DMS53 treated with DMSO at 0.1 percent for 48 hours (cell line): ENCODE results near the gene CCDC186.

ENCODE experiments used
- DNase-seq: peaks from one replicate; lab custom pipeline; 2025; ENCODE audit not compliant: unreplicated experiment; lab: John Stamatoyannopoulos, UW

The CCDC186 gene

GRCh38 chr10:114115661-114116445, 58.1 kb downstream of the CCDC186 start:
- DNase-seq: no peak

DNA sequence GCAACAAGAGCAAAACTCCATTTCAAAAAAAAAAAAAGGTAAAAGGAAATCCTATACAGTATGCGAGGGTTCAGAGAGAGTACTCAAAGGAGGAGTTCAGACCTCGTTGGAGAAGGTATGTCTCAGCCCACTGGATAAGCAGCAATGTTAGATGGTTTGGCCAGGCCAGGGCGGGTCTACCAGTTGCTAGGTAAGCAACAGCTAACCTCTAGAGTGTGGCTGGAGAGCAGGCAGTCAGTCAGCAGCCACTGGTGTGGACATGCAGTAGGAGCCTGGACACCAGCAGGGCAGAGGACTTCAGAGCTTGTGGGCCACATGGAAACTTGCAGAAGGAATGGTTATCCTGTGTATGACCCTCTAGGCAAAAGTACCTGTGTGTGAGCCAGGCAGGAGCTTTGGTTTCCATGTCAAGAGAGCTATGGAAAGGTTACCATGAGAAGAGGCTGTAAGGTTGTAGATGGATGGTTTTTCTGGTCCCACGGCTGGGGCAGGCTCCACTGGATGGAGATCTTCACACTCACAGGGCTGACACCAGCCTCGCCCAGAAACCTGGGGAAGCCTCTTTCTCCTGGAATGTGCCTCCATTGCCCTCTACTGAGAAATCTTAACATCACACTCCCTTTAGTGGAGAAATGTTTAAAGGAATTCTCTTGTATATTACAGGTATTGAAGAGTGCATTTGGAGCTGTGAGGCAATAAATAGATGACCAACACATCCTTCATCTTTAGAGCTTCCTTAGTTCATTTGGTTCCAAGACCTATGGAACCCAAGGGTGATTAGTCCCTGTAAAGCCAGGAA, 63.6 kb downstream of the CCDC186 start:
- DNase-seq: no peak

GRCh38 chr10:114103284-114103683, 70.7 kb downstream of the CCDC186 start:
- peak; percentile 77 for DNase-seq

- DNase-seq: no peak
These were observed 71.7 kb downstream of the CCDC186 start for GRCh38 chr10:114102256-114102655.

- DNase-seq: peak; percentile 35
These were observed 72.9 kb downstream of the CCDC186 start for GRCh38 chr10:114100848-114101741.

DNA sequence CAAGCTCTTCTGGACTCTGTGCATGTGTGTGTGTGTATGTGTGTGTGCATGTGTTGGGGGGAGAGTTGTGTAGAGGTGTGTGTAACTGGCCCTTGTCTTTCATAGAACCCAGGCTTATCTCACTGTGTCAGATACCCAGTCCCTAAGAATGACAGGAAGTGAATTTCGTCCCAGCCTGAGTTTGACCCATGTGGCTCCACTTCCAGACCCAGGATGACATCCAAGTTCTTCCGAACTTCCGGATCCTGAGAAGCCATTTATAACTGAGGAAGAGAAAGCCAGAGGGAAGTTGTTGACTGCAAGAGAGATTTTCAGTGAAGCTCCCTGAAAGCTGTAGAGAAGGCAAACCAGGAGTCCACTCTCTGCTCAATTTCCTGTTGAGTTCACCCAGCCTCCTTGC, 77.1 kb downstream of the CCDC186 start:
- no peak for DNase-seq

DNA sequence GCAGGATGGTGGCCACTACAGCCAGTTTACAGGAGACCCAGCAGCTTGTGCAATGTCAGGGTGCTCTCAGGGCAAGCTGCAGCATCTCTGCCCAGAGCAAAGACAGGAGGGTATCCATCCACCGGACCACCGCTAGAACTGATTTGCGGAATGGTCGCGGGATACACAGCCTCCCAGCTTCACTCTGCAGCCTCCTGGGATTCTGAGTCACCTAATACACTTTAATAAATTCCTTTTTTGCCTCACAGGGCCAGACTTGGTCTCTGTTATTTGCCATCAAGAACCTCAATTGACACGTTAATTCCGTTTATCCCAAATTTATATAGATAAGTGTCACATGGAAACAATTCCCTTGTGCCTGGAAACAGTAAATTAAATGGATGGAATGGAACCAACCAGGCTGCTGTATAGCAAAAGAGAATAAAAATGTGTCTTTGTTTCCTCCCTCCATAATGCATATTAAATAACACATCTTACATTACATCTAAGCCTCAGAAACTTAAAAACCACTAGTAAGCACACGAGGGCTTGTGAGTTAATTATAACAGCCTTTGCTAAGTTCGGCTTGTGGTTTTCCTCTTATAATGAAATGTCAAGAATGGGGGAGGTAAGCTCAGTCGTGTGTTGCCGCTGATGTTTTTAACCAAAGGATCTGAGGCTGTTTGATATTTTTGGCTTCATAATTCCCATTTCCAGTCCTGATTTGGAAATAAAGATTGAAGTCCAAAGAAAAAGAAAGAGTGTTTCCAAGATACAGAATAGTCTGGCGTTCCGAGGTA, 78.3 kb downstream of the CCDC186 start:
- no peak for DNase-seq

GRCh38 chr10:114094795-114095194, 79.2 kb downstream of the CCDC186 start:
- no peak for DNase-seq

- DNase-seq: no peak
These were observed 86.3 kb downstream of the CCDC186 start for GRCh38 chr10:114087655-114088054.

- no peak for DNase-seq
These were observed 86.7 kb downstream of the CCDC186 start for GRCh38 chr10:114087255-114087654.

GRCh38 chr10:114084215-114084614, 89.8 kb downstream of the CCDC186 start:
- no peak for DNase-seq

DNA sequence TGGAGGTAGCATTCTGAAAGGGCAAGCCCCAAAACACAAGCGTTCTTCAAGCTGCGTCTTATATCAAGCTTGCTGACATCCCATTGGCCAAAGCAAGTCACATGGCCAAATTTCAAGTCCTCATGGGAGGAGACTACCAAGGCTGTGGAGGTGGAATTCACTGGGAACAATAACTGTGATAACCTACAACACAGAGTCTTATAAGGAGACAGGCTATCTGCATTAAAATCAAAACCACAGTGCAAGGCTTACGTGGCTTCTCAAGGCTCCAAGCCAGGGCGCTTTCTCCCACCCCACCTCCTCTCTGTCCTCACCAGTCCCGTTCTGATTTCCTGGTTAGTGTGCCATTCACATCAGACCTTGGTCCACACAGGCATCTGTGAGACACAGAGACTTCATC, 91.0 kb downstream of the CCDC186 start:
- DNase-seq: peak; percentile 95

DNA sequence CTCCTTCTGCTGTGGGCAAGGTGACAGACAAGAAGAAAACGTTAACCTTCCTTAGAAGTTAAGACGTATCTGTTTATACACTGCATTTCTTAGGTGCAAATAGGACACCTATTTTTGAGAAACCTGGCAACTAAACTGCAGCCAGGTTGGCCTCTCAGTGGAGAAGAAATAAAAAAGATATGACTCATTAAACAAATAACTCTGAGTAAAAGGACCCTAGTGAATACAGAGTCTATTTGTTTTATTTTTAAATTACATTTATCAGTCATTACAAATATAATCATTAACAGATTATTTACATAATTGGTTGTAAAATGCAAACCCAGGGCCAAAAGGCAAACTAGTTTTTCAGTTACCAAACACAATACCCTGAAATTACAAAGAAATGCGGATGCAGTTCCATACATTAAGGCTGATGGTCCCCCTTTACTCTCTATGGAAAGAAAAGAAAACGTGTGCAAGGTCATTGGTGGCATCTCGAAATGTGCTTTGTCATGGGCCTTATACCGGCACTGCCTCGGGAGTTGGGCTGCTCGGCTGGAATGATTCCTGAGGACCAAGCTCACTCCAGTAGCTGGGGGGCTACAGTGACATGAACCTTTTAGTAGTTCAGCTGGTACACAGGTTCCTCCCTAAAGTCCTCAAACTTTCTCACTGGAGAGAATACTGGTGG, 92.0 kb downstream of the CCDC186 start:
- peak; percentile 22 for DNase-seq

- DNase-seq: no peak
These were observed 94.6 kb downstream of the CCDC186 start for GRCh38 chr10:114079421-114079820.

- DNase-seq: no peak
These were observed 95.7 kb downstream of the CCDC186 start for GRCh38 chr10:114078346-114078745.

GRCh38 chr10:114077815-114078219, 96.2 kb downstream of the CCDC186 start:
- DNase-seq: no peak

GRCh38 chr10:114077347-114077746, 96.7 kb downstream of the CCDC186 start:
- DNase-seq: no peak

DNA sequence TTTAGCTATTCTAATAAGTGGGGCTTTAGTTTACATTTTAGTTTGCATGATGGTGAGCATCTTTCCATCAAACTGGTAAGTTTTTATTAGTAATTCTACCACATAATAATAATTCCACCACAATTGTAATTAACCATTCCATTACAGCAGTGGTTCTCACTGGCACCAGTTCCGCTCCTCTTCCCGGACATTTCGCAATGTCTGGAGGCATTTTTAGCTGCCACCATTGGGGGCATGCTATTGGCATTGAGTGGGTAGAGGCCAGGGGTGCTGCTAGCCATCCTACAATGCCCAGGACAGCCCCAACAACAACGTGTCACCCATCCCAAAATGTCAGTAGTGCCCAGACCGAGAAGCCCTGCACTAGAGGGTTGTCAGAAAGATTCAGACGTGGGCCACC, 98.9 kb downstream of the CCDC186 start:
- no peak for DNase-seq

GRCh38 chr10:114073395-114074186, 100.4 kb downstream of the CCDC186 start:
- DNase-seq: no peak
